ENCODE measurements around the gene MRPS24. TPM values are rescaled to one million over a fixed set of nuclear protein-coding genes. Genes with fewer than 3 reads are reported as not detected.

MRPS24 gene
- total and polyA plus RNA-seq, 10 of the 15 experiments (the other 5 are each of a cell fraction or from before 2014, with no cell fraction given), result 27.6 to 164 (median 106) TPM

- Histone ChIP-seq H2AFZ (ENCODE audit: control insufficient read depth, low read depth, low read length) (no peak overlapping the region), H3K27ac (ENCODE audit: control insufficient read depth, insufficient read depth) (no peak overlapping the region), H3K4me3 (no peak overlapping the region), H3K9ac (ENCODE audit: control insufficient read depth, insufficient read depth, low read length) (no peak overlapping the region), H3K36me3 (ENCODE audit: control insufficient read depth in 2 of 2, insufficient read depth in 2 of 2, low read length in 1 of 2) (no peaks in the 10 kb centered on the region), H3K4me2 (ENCODE audit: control insufficient read depth, insufficient read depth) (no peak overlapping the region), H3K4me1 (ENCODE audit: control insufficient read depth, insufficient read depth, low read length) (no peaks in the 10 kb centered on the region), H4K20me1 (ENCODE audit: control insufficient read depth, insufficient read depth) (no peaks in the 10 kb centered on the region), H3K79me2 (ENCODE audit: control insufficient read depth, insufficient read depth, low read length) (no peaks in the 10 kb centered on the region), H3K9me3 (replicated peaks; ENCODE audit: control insufficient read depth, insufficient read depth, low read length) (no peaks in the 10 kb centered on the region; the same call in 2 of the 3 replicates), H3K27me3 (replicated peaks in 1 of 2; ENCODE audit: control insufficient read depth in 2 of 2, insufficient read depth in 2 of 2, low read length in 1 of 2) (no peaks in the 10 kb centered on the region)
- ChIA-PET SMC1A (ENCODE audit: uncharacterized antibody, unreplicated experiment) (interaction anchor here (1.0 to 6.7 kb wide), 5 partner anchors 9 to 105 kb away, joined by 3 to 28 read pairs (median 3); no protein-coding TSS in a partner anchor), RAD21 (ENCODE audit: unreplicated experiment) (interaction anchor here (0.7 to 2.6 kb wide), 3 partner anchors 13 to 250 kb away, joined by 3 to 7 read pairs (median 3); no protein-coding TSS in a partner anchor), CTCF (interaction anchor here (1.0 to 1.8 kb wide), 5 partner anchors 13 to 243 kb away, joined by 3 to 9 read pairs (median 3); partner anchors contain the start of gene STK17A), POLR2A (interaction anchor here (0.6 to 1.6 kb wide), 2 partner anchors 9 to 66 kb away, joined by 3 to 5 read pairs; no protein-coding TSS in a partner anchor)
- DNase-seq (ENCODE audit: low read depth, low spot score) (no peak), FAIRE-seq (no peak), ATAC-seq (no peak)
- TF ChIP-seq TCF12 (IDR thresholded peaks at IDR 0.05; ENCODE audit: low read depth, low read length) (no peak), ZBED1 (IDR thresholded peaks at IDR 0.05; ENCODE audit: borderline replicate concordance) (no peak), ZBTB40 (IDR thresholded peaks at IDR 0.05; ENCODE audit: borderline replicate concordance) (no peak), POLR2AphosphoS5 (IDR thresholded peaks at IDR 0.05; ENCODE audit: low read length) (no peak), ATF7 (IDR thresholded peaks at IDR 0.05; ENCODE audit: low read depth) (no peak), BCL3 (IDR thresholded peaks at IDR 0.05; ENCODE audit: borderline replicate concordance, insufficient read depth, low read depth, low read length, poor library complexity, severe bottlenecking) (no peak), PAX8 (IDR thresholded peaks at IDR 0.05) (no peak), FOS (IDR thresholded peaks at IDR 0.05; ENCODE audit: borderline replicate concordance, extremely low read depth, insufficient read length) (no peak), HDGF (IDR thresholded peaks at IDR 0.05) (no peak), IKZF2 (IDR thresholded peaks at IDR 0.05) (no peak), IRF5 (IDR thresholded peaks at IDR 0.05; ENCODE audit: borderline replicate concordance) (no peak), FOXK2 (IDR thresholded peaks at IDR 0.05) (no peak), KLF5 (IDR thresholded peaks at IDR 0.05; ENCODE audit: partially characterized antibody) (no peak)
- BruUV-seq (replicated peaks), result no TSS peak
- in situ Hi-C loops (cut with MboI), result loop anchor here (25.0 kb wide), 1 partner anchor 1888 kb away; no protein-coding TSS in a partner anchor
- intact Hi-C loops (cut with micrococcal nuclease; ENCODE audit: unreplicated experiment), result no loop called here
- WGBS (ENCODE audit: insufficient coverage, insufficient replicate concordance, low lambda C conversion rate, missing lambda C conversion rate), result 94% methylated on average over 5 of the region's 5 CpGs
Measured at GRCh38 chr7:43825391-43825808, 43.9 kb downstream of the MRPS24 start.

All from GM12878 (cell line).